ENCODE measurements around the gene MKKS. TPM values are rescaled to one million over a fixed set of nuclear protein-coding genes. Genes with fewer than 3 reads are reported as not detected.
"Not testable (repeated sequence)": the region's sequence is repeated elsewhere in the genome, so short reads cannot be mapped to it uniquely, and the experiment has no call there.

The MKKS gene
- polyA plus RNA-seq, 3 donors from 2014 or later, result 17.3 to 27.5 (median 26.8) TPM

GRCh38 chr20:10423735-10424134 is 10.3 kb downstream of the MKKS start:
- Mint-ChIP-seq H3K36me3 (peaks cover 0 to 14% (median 5%) of the 10 kb centered on the region in 3 donors), H3K4me3 (no peak overlapping the region), H3K9me3 (no peaks in the 10 kb centered on the region), H3K4me1 (peaks cover 16 to 30% of the 10 kb centered on the region in 2 donors), H3K27ac (no peak overlapping the region), H3K27me3 (ENCODE audit: low read depth in 3 of 3) (peaks cover 0 to 4% (median 0%) of the 10 kb centered on the region in 3 donors)
- DNase-seq, result no peak

DNA sequence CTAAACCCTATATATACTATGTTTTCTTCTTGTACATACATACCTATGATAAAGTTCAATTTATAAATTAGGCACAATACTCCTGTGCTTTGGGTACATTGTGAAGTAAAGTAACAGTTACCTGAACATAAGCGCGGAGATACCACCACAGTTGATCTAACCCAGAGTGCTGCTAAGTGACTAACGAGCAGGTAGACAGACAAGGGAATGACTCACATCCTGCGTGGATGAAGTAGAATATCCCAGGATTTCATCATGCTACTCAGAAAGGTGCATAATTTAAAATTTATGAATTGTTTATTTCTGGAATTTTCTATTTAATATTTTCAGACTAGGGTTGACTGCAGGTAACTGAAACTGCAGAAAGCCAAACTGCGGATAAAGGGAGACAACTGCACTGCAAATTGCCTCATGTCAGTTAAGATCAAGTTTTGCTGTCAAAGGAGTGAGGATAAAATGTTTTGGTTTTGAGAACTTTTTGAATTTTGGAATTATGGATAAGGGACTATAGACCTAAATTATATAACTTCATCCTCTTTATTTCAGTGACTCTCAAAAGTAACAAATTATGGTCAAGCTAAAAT is 14.4 kb downstream of the MKKS start:
- no peak for DNase-seq
- no peaks in the 10 kb centered on the region for H3K9me3 Mint-ChIP-seq
- H3K27ac Mint-ChIP-seq, result no peak overlapping the region
- peaks cover 3 to 18% (median 10%) of the 10 kb centered on the region in 3 donors for H3K36me3 Mint-ChIP-seq
- H3K4me1 Mint-ChIP-seq, result peaks cover 14 to 33% of the 10 kb centered on the region in 2 donors
- H3K27me3 Mint-ChIP-seq (ENCODE audit: low read depth in 3 of 3), result peaks cover 0 to 2% (median 0%) of the 10 kb centered on the region in 3 donors
- H3K4me3 Mint-ChIP-seq, result no peak overlapping the region

- Mint-ChIP-seq H3K36me3 (peaks cover 3 to 29% (median 13%) of the 10 kb centered on the region in 3 donors), H3K4me1 (peaks cover 13 to 27% of the 10 kb centered on the region in 2 donors)
- H3K9me3 Mint-ChIP-seq; H3K27me3 Mint-ChIP-seq (ENCODE audit: low read depth in 3 of 3); H3K27ac Mint-ChIP-seq; DNase-seq; H3K4me3 Mint-ChIP-seq: not testable (repeated sequence)
Measured at GRCh38 chr20:10417218-10417617, 16.8 kb downstream of the MKKS start.

DNA sequence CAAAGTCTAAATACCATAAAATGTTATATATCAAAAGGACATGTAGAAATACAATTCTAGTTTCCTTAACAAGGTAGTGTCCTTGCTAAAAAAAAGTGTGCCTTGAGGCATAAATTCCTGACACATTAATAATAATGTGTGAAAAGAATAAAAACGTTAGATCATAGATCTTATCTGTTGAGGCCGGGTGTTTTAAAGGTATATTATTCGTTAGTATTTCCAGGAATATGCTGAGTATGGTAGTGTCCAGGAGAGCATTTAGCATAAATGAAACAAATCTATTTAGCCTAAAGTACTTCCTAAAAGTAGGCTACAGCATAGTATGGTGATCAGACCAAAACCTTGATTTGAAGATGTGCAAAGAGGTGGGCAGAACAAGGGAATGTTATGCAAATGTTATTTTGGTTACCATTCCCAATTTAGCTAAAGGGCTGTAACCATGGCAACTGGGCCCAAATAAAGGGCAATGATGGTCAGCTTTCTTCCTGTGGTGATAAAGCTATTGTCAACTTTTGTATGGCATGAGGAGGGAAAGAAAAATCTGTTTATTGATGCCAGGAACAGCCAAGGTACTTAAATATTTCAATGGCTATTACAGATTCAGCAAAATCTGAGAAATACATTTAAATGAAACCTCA is 18.9 kb downstream of the MKKS start:
- Mint-ChIP-seq H3K27ac (no peak overlapping the region), H3K27me3 (ENCODE audit: low read depth in 3 of 3) (no peaks in the 10 kb centered on the region), H3K4me3 (no peak overlapping the region), H3K36me3 (peaks cover 3 to 27% (median 13%) of the 10 kb centered on the region in 3 donors), H3K9me3 (no peaks in the 10 kb centered on the region), H3K4me1 (peaks cover 13 to 24% of the 10 kb centered on the region in 2 donors)
- no peak for DNase-seq

GRCh38 chr20:10412591-10413408 is 21.2 kb downstream of the MKKS start:
- Mint-ChIP-seq H3K9me3 (no peaks in the 10 kb centered on the region), H3K4me3 (no peak overlapping the region), H3K4me1 (peaks cover 13 to 15% of the 10 kb centered on the region in 2 donors), H3K36me3 (peaks cover 3 to 21% (median 8%) of the 10 kb centered on the region in 3 donors), H3K27ac (no peak overlapping the region), H3K27me3 (ENCODE audit: low read depth in 3 of 3) (no peaks in the 10 kb centered on the region)
- no peak for DNase-seq

DNA sequence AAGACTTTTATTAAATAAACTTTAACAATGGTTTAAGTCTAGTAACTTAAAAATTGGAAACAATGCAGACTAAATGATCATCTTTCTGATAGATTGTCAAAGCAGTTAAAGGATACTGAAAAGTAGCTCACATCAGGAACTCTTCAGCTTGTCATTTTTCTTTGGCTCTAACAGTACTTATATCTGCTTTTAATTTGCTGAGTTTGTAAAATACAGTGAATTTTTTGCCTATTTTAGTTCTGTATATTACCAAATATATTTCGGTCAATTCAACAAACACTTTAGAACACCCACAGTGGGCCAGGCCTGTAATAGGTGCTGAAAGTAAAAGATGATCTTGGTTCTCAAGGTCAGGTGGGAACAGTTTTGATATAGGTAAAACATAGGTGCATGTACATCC is 22.3 kb downstream of the MKKS start:
- Mint-ChIP-seq H3K36me3 (peaks cover 7 to 24% (median 8%) of the 10 kb centered on the region in 3 donors), H3K27me3 (ENCODE audit: low read depth in 3 of 3) (no peaks in the 10 kb centered on the region), H3K4me1 (peaks cover 10 to 11% of the 10 kb centered on the region in 2 donors), H3K27ac (no peak overlapping the region), H3K9me3 (no peaks in the 10 kb centered on the region), H3K4me3 (no peak overlapping the region)
- no peak for DNase-seq

DNA sequence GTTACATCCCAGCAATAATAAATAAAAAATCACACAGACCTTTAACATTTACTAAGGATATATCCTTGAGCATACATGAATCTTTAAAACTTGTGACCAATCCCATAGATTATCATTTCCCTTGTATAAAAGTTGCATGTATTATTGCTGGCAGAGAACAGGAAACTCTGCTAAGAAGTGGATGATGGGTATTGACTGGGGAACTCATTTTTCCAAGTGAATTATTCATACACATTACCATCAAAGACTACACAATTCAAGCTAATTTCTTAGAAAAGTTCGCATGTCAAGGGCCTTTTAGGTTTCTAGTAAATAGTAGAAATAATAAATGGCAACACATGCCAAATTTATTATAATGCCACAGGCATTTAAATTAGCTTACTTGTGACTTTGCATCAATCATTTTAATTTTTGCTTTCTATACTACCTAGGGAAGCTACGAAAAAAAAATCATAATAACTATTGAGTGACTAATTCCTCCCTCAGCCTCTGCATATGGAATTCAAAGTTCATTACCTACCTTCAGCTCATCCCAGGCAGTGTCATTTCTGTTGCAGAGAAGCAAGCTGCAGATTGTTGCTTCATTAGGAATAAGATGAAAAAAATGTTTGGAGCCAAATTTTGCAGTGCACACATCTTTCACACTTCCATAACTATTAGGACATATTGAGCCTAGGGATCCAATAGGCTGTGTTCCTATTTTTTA is 25.8 kb downstream of the MKKS start:
- Mint-ChIP-seq H3K9me3 (no peaks in the 10 kb centered on the region), H3K4me1 (no peaks in the 10 kb centered on the region), H3K36me3 (peaks cover 4 to 36% (median 7%) of the 10 kb centered on the region in 3 donors), H3K4me3 (no peak overlapping the region), H3K27ac (no peak overlapping the region), H3K27me3 (ENCODE audit: low read depth in 3 of 3) (no peaks in the 10 kb centered on the region)
- no peak for DNase-seq

- Mint-ChIP-seq H3K27me3 (ENCODE audit: low read depth in 3 of 3) (no peaks in the 10 kb centered on the region), H3K4me1 (no peaks in the 10 kb centered on the region), H3K27ac (no peak overlapping the region)
Measured at GRCh38 chr20:10404959-10405530, 29.0 kb downstream of the MKKS start.

DNA sequence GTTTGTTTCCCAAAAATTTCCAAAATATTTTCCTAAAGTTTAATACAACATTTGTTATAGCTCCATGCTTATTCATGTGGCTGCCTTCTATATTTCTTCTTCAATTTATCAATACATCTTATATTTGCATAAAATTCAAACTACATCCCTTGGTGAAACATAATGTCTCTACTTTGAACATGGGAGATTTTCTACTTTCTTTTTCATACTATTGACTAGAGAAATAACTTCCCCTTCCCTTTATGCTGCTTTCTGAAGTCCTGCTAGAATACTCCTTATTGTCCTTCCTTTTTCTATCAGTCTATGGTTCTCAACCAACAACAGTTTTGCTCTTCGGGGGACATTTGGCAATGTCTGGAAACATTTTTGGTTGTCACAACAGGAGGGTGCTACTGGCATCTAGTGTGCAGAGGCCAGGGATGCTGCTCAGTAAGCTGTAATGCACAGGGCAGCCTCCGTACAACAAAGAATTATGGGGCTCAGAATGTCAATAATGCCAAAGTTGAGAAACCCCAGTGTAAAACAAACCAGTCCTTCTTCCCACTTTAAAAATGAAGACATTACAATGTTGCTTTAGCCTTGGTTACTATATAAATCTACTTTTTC is 29.9 kb downstream of the MKKS start:
- DNase-seq, result no peak
- Mint-ChIP-seq H3K27ac (no peak overlapping the region), H3K27me3 (ENCODE audit: low read depth in 3 of 3) (no peaks in the 10 kb centered on the region), H3K9me3 (no peaks in the 10 kb centered on the region), H3K4me3 (no peak overlapping the region), H3K36me3 (peaks cover 4 to 29% (median 7%) of the 10 kb centered on the region in 3 donors), H3K4me1 (no peaks in the 10 kb centered on the region)

More at GRCh38 chr20:10404959-10405530, 29.0 kb downstream of the MKKS start:
- Mint-ChIP-seq H3K36me3 (peaks cover 4 to 29% (median 7%) of the 10 kb centered on the region in 3 donors), H3K9me3 (no peaks in the 10 kb centered on the region), H3K4me3 (no peak overlapping the region)
- no peak for DNase-seq

GRCh38 chr20:10402938-10403608 is 30.9 kb downstream of the MKKS start:
- peaks cover 0 to 2% (median 0%) of the 10 kb centered on the region in 3 donors for H3K27me3 Mint-ChIP-seq (ENCODE audit: low read depth in 3 of 3)
- H3K4me1 Mint-ChIP-seq, result no peaks in the 10 kb centered on the region

DNA sequence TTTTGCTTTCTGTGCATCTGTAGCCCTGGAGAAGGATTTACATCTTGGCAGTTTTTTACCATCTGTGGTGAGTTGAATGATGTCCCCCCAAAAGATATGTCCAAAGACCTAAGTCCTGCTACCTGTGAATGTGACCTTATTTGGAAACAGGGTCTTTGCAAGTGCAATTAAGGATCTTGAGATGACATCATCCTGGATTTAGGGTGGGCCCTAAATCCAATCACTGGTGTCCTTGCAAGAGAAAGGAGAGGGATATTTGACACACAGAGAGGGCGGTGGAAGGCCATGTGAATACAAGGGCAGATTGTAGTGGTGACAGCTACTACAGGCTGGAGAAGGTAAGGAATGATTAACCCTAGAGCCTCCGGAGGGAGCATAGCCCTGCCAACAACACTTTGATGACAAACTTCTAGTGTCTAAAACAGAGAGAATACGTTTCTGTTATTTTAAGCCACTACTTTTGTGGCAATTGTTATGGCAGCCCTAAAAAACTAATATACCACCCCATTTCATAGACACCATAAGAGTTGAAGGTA is 35.1 kb downstream of the MKKS start:
- Mint-ChIP-seq H3K27me3 (ENCODE audit: low read depth in 3 of 3) (peaks cover 0 to 2% (median 1%) of the 10 kb centered on the region in 3 donors), H3K36me3 (peaks cover 0 to 10% (median 0%) of the 10 kb centered on the region in 3 donors), H3K4me3 (no peak overlapping the region), H3K4me1 (no peaks in the 10 kb centered on the region), H3K27ac (no peak overlapping the region), H3K9me3 (no peaks in the 10 kb centered on the region)
- no peak for DNase-seq

More at GRCh38 chr20:10402938-10403608, 30.9 kb downstream of the MKKS start:
- Mint-ChIP-seq H3K36me3 (peaks cover 4 to 29% (median 7%) of the 10 kb centered on the region in 3 donors), H3K27ac (no peak overlapping the region), H3K4me3 (no peak overlapping the region), H3K9me3 (no peaks in the 10 kb centered on the region)
- DNase-seq, result no peak

DNA sequence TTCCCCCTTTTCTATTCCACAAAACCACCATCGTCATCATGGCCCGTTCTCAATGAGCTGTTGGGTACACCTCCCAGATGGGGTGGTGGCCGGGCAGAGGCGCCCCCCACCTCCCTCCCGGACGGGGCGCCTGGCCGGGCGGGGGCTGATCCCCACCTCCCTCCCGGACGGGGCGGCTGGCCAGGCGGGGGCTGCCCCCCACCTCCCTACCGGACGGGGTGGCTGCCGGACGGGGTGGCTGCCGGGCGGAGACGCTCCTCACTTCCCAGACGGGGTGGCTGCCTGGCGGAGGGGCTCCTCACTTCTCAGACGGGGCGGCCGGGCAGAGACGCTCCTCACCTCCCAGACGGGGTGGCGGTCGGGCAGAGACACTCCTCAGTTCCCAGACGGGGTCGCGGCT is 39.3 kb downstream of the MKKS start:
- H3K9me3 Mint-ChIP-seq; H3K27me3 Mint-ChIP-seq (ENCODE audit: low read depth in 3 of 3); DNase-seq; H3K36me3 Mint-ChIP-seq; H3K4me3 Mint-ChIP-seq; H3K4me1 Mint-ChIP-seq; H3K27ac Mint-ChIP-seq: not testable (repeated sequence)
